Progenitor cell of endocrine pancreas (in vitro differentiated cells): Measurements from ENCODE around the gene TMA7B. TPM values are rescaled to one million over a fixed set of nuclear protein-coding genes. Genes with fewer than 3 reads are reported as not detected.

Experiments
- DNase-seq: peaks from one replicate; pipeline ENCODE4 v3.0.0; 2021; ENCODE audit warnings: low spot score; ENCODE audit not compliant: unreplicated experiment
- H3K27ac Mint-ChIP-seq: 2 replicates; pipeline ENCODE4 v1.8.0; 2021; ENCODE audit warnings: mild to moderate bottlenecking, moderate library complexity, mixed read lengths
- H3K27me3 Mint-ChIP-seq: 2 replicates; pipeline ENCODE4 v1.8.0; 2021; ENCODE audit warnings: mixed read lengths
- H3K36me3 Mint-ChIP-seq: 2 replicates; pipeline ENCODE4 v1.8.0; 2022; ENCODE audit warnings: mixed read lengths; ENCODE audit not compliant: insufficient read depth
- H3K4me1 Mint-ChIP-seq: 2 replicates; pipeline ENCODE4 v1.8.0; 2021; ENCODE audit warnings: low read depth, mixed read lengths
- H3K4me3 Mint-ChIP-seq: 2 replicates; pipeline ENCODE4 v1.8.0; 2021; ENCODE audit warnings: low read depth, mild to moderate bottlenecking, moderate library complexity, mixed read lengths
- H3K9me3 Mint-ChIP-seq: 2 replicates; pipeline ENCODE4 v1.8.0; 2021; ENCODE audit warnings: low read depth, mixed read lengths
- long read RNA-seq: library from polyadenylated mRNA; unstranded; transcript quantifications from one replicate; pipeline ENCODE4 v2.0.0, GENCODE V29; 2020
- total RNA-seq: library from RNA; stranded (reverse); gene quantifications from 2 replicates; pipeline ENCODE4 v1.2.1, GENCODE V29; 2021
- TF ChIP-seq, protein P1 (sequence below): fragments of 200-600 bp; sonication (generic); IDR thresholded peaks from one replicate; pipeline ENCODE4 v1.5.0; 2021; ENCODE audit warnings: antibody characterized with exemption, mild to moderate bottlenecking; ENCODE audit not compliant: unreplicated experiment

The TMA7B gene
- total RNA-seq: not detected in 2 replicates
- long read RNA-seq: 0 reads

GRCh38 chr22:39959640-39960447 lies at the start of gene TMA7B:
TSS of gene TMA7B (plus strand) at chr22:39960397. CDS start at chr22:39964375, 3,978 bp downstream.
- no peak for DNase-seq
- TF ChIP-seq, protein P1, sequence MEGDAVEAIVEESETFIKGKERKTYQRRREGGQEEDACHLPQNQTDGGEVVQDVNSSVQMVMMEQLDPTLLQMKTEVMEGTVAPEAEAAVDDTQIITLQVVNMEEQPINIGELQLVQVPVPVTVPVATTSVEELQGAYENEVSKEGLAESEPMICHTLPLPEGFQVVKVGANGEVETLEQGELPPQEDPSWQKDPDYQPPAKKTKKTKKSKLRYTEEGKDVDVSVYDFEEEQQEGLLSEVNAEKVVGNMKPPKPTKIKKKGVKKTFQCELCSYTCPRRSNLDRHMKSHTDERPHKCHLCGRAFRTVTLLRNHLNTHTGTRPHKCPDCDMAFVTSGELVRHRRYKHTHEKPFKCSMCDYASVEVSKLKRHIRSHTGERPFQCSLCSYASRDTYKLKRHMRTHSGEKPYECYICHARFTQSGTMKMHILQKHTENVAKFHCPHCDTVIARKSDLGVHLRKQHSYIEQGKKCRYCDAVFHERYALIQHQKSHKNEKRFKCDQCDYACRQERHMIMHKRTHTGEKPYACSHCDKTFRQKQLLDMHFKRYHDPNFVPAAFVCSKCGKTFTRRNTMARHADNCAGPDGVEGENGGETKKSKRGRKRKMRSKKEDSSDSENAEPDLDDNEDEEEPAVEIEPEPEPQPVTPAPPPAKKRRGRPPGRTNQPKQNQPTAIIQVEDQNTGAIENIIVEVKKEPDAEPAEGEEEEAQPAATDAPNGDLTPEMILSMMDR: no peak
- H3K27me3 Mint-ChIP-seq: peaks cover 23% of the 10 kb centered on the region
- no peak within 1 kb of the TSS for H3K4me3 Mint-ChIP-seq
- H3K27ac Mint-ChIP-seq: peak within 1 kb of the TSS; percentile 15
- no peaks in the 10 kb centered on the region for H3K36me3 Mint-ChIP-seq
- H3K4me1 Mint-ChIP-seq: peaks cover 1% of the 10 kb centered on the region
- H3K9me3 Mint-ChIP-seq: no peaks in the 10 kb centered on the region

DNA sequence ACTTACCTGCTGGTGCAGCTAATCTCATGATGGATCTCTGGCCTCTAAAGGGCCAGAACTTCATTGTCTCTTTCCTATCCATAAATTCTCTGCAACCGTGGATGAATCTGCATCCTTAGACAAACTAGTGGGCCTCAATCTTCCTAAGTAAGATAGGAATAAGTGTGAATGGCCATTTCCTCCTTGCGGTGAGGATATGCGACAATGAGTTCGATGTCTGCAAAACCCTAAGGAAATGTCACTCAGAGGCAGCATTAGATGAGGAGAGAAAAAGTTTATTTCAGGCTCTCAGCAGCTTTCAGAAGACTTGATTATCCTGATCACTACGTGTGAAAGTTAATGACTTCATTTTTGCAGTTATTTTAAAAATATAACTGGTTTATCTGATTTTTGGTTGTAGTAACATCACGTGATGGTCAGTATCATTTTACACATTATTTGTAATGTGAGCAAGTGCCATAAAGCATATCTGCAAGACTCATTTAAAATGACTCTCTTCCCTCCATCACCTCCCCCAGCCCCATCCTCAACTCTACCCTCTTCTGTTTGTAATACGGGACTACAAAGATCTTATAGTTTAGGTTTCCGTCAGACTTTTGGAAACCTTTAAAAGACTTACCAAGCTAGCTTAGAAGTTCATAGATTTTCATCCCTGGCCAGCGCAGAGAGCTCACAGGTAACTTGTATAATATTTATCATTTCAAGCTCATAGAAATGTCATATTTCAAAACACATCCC lies 49.2 kb upstream of the TMA7B start:
- peaks cover 23% of the 10 kb centered on the region for H3K27me3 Mint-ChIP-seq
- H3K4me1 Mint-ChIP-seq: no peaks in the 10 kb centered on the region
- H3K36me3 Mint-ChIP-seq: no peaks in the 10 kb centered on the region
- H3K9me3 Mint-ChIP-seq: no peaks in the 10 kb centered on the region
- DNase-seq: no peak
- TF ChIP-seq, protein P1: no peak
- no peak overlapping the region for H3K4me3 Mint-ChIP-seq
- H3K27ac Mint-ChIP-seq: no peak overlapping the region

GRCh38 chr22:39913321-39913720 lies 46.9 kb upstream of the TMA7B start:
- no peaks in the 10 kb centered on the region for H3K9me3 Mint-ChIP-seq
- TF ChIP-seq, protein P1: no peak
- H3K4me1 Mint-ChIP-seq: no peaks in the 10 kb centered on the region
- H3K27me3 Mint-ChIP-seq: peaks cover 30% of the 10 kb centered on the region
- DNase-seq: no peak
- no peak overlapping the region for H3K27ac Mint-ChIP-seq
- no peak overlapping the region for H3K4me3 Mint-ChIP-seq
- H3K36me3 Mint-ChIP-seq: no peaks in the 10 kb centered on the region

- Mint-ChIP-seq H3K4me3 (no peak overlapping the region), H3K27ac (no peak overlapping the region), H3K9me3 (no peaks in the 10 kb centered on the region), H3K4me1 (no peaks in the 10 kb centered on the region), H3K36me3 (no peaks in the 10 kb centered on the region), H3K27me3 (peaks cover 27% of the 10 kb centered on the region)
- DNase-seq: no peak
- TF ChIP-seq, protein P1: no peak
Measured at GRCh38 chr22:39913886-39914285, 46.3 kb upstream of the TMA7B start.

DNA sequence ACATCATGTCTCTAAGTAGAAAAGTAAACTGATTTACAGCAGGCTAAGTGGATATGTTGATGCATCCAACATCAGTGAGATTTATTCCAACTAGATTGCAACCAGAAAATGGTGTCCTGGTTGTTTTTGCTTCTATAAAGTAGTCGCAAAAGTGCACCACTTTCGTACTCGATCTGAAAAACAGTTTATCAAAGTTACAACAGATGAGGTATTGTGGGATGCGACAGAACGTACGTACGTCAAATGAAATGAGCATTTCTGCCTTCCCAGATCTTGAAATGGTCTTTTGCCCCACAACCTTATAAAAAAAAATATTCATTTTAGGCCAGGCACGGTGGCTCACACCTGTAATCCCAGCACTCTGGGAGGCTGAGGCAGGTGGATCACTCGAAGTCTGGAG lies 45.6 kb upstream of the TMA7B start:
- H3K9me3 Mint-ChIP-seq: no peaks in the 10 kb centered on the region
- no peaks in the 10 kb centered on the region for H3K36me3 Mint-ChIP-seq
- H3K4me3 Mint-ChIP-seq: no peak overlapping the region
- no peaks in the 10 kb centered on the region for H3K4me1 Mint-ChIP-seq
- no peak overlapping the region for H3K27ac Mint-ChIP-seq
- peaks cover 25% of the 10 kb centered on the region for H3K27me3 Mint-ChIP-seq
- no peak for DNase-seq
- TF ChIP-seq, protein P1: no peak
